Measurements from ENCODE around the gene IFNE.

Gene IFNE

DNA sequence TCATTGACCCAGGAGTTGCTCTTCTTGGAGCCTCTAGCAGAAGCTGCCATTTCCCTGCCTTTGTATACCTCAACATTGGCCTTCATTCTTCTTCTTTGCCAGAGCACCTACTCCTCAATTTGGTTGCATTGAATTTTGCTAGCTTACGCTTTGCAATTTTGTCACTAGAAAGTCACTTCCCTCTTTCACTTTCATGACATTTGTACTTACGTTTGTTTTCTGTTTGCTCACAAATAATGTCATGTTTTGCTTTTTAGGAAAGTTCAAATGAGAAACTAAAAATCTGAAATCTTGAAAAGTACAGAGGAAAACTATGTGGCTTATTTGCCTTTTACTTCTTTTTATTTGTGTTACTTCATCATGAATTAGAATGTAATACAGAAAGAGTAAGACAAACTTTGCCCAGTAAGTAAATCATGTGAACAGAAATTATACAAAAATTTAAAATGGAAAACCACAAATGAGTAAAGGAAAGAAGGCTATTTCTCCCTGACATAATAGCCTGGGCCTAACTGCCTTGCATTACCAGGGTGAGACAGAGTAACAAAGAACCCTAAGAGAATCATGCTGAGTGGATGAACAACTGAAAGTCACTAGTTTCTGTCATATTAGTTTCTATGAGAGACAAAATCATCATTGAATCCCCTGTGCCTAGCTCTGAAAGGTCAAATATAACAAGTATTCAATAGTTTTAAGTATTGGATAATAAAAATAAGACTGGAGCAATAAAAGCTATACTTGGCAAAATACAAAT is 49.3 kb downstream of the IFNE start:
- H3K27ac ChIP-seq: no peak overlapping the region
- DNase-seq (ENCODE audit: low read depth, low spot score): no peak
